HK-2 (cell line): ENCODE data around the gene COL6A6.

Experiments
- DNase-seq: peaks from one replicate; pipeline ENCODE4 v3.0.0-alpha.2; 2018; ENCODE audit not compliant: unreplicated experiment

Gene COL6A6, protein sequence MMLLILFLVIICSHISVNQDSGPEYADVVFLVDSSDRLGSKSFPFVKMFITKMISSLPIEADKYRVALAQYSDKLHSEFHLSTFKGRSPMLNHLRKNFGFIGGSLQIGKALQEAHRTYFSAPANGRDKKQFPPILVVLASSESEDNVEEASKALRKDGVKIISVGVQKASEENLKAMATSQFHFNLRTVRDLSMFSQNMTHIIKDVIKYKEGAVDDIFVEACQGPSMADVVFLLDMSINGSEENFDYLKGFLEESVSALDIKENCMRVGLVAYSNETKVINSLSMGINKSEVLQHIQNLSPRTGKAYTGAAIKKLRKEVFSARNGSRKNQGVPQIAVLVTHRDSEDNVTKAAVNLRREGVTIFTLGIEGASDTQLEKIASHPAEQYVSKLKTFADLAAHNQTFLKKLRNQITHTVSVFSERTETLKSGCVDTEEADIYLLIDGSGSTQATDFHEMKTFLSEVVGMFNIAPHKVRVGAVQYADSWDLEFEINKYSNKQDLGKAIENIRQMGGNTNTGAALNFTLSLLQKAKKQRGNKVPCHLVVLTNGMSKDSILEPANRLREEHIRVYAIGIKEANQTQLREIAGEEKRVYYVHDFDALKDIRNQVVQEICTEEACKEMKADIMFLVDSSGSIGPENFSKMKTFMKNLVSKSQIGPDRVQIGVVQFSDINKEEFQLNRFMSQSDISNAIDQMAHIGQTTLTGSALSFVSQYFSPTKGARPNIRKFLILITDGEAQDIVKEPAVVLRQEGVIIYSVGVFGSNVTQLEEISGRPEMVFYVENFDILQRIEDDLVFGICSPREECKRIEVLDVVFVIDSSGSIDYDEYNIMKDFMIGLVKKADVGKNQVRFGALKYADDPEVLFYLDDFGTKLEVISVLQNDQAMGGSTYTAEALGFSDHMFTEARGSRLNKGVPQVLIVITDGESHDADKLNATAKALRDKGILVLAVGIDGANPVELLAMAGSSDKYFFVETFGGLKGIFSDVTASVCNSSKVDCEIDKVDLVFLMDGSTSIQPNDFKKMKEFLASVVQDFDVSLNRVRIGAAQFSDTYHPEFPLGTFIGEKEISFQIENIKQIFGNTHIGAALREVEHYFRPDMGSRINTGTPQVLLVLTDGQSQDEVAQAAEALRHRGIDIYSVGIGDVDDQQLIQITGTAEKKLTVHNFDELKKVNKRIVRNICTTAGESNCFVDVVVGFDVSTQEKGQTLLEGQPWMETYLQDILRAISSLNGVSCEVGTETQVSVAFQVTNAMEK (N-terminal part only)

DNA sequence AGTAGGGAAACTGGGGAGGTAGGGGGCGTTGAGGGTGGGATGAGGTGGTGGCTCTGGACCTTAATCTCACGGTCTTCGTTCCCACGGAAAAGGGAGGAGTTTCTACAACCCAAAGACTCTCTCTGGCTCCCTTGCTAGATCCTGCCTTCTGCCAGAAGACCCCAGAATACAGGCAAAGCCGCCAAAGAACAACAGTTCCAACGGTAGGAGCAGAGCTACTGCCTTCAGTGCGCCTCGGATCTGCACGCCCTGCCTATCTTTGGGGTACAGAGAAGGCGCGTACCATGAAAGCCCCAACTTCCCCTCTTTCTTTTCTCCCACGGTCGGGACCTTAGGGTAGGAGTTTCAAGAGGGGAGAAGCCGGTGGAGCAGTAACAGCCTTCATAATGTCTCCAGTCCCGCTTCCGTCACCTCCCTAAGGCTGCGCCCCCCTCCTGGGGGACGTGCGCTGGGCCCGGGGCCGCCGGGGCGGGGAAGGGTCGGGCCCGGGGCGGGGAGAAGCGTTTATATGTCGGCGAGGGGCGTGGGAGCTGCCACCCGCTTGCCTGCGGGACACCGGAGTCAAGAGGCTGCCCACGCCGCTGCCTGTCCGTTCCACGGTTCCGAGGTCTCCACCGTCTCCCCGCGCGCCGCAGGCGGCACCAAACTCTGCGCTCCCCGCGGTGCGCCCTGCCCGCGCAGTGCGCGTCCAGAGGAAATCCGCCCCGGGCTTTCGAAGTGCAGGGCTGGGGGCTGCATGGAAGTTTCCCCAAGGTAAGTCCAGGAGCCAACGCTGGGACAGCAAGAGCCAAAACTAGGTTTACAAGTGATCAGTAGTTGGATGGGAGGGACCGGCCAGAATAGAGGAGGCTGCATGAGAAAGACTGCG is at the start of gene COL6A6:
TSS of gene COL6A6 (plus strand) at position 533 of the 868 bp plus-strand sequence. CDS start 43,188 bp downstream, outside the sequence.
- no peak for DNase-seq

DNA sequence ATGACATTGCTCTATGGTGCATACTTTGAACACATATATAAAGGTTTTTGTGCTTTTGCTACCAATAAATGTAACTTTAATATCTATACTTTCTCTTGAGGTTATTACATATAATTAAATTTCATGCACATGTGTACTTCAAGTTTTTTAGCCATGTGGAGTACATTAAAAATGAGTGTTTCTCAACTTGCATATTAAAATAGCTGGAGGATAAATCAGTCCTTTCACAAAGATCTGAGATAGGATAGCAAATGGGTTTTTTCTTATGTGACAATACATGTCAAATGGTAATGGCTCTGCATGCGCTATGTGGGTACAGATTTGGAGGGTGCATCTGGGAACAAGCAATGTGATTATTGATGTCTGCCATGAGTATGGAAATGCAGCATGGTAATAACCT is 48.7 kb upstream of the COL6A6 start:
- no peak for DNase-seq

DNA sequence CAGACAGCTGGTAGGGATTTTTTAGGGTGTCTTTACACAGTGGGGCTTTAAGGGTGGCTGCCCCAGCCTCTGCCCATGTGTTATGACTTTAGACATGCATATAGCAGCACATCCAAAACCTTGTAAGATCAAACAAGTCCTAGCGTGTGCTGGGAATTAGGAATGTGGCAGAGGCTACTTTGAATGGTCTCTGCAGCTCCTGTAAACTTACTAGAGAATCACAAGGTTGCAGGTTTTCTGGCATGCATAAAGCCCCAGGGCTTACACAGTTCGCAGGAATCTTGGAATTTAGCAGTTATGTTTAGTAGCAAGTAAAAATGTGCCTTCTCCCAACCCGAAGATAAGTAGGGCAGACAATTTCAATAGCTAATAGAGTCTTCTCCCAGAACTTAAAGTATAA is 46.9 kb upstream of the COL6A6 start:
- no peak for DNase-seq

DNA sequence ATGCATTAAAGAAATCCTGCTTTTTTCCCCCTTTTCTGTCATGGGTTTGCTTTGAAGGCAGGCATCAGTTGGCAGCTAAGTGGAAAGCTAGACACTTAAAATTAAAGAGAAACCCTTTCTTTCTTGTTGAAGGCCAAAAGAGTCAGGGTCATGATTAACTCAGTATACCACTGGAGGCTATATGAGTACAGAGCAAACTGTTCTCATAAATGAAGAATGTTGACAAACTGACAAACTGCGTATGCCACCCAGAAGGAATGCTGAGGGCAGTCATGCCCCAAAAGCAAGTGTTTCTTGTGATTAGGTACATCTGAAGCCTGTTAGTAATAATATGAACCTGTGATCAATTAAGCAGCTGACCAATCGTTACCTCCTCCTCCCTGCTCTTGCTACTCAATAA is 43.6 kb upstream of the COL6A6 start:
- no peak for DNase-seq

DNA sequence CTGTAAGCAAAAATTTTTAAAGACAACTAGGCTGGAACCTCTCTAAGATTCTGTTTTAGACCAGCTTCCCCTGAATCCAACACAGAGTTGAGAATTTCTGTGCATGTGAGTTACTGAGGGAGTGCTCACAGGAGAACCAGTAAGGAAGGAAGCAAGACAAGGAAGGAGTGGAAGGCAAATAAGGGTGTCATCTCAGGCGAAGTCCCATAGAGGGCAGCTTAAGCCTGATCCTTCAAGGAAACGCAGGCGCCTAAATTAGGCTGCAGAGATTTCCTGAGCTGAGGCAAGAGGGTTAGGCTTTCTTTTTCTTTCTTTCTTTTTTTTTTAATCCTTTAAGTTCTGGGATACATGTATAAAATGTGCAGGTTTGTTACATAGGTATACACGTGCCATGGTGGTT is 36.2 kb upstream of the COL6A6 start:
- DNase-seq: peak; percentile 6

DNA sequence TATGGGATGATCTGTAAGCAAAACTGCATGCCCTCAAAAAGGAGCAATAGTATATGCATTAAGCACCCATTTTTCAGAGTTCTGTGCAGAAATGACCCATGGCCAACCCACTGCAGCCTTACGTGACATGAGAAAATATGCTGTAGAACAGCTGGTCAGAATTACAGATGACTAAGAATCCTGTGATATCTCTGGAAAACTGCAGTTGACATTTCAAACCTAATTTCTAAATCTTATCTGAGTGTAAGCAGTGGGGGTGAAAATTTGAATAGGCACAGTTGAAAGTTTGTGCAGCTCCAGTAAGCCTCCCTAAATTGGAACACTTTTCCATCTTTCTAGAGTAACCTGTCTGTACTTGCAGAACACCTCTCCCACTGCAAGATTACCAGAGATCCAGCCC is 28.7 kb upstream of the COL6A6 start:
- DNase-seq: no peak

DNA sequence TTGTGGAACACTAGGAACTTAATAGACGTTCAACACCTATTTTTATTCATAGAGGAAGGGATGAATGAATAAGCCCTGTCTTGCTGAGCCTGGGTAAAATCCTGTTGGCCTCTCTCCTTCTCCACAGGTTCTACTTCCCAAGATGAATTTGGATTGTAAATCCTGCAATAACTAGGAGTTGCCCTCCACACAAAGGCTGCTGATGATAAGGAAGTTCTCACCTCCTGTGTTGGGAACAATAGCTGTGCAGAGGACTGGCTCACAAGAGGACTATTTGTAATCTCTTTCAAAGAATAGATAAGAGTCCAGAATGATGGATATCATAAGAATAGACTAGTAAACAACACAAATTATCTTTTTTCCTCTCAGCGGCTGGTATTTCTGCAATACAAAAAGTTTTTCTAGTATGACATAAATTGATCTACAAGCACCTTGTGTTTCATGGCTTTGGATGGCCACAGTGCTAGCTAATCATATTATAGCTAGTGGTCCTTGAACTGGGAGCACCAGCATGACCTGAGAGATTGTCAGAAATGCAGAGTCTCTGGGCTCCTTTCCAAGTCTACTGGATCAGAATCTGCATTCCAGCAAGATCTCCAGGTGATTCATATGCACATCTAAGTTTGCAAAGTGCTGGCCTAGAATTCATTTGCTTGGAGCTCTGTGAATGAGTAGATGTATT is 28.1 kb upstream of the COL6A6 start:
- DNase-seq: no peak

DNA sequence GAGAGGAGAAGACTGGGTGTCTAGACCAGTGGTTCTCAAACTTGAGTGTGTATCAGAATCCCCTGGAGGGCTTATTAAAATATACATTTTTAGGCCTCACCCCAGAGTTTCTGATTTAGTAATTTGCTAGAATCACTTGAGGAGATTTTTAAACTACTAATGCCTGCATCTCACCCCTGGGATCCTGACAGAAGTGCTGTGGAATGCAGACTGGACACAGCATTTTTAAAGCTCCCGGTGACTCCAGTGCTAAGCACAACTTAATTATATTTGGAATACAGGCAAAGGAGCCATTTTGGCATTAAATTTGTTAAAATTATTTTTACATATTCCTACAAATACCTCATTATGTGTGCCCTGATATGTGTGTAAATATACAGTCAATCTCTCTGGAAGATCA is 26.7 kb upstream of the COL6A6 start:
- no peak for DNase-seq

DNA sequence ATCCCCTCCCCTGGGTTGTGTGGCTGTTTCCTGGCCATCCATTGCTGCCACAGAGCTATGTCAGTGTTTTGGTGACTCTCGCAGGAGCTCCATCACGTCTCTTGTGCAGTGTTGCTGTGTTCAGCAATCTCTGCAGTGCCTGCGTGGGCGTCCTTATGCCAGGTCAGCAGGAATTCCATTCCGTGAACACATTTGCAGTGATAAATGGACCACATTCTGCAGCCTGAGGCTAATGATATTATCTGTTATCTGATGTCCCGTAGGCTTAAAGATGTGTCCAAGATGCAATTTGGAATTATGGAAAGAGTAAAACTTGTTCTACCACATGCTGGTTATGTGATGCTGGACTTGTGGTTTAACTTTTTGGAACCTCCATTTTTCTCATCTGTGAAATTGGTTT is 25.5 kb upstream of the COL6A6 start:
- DNase-seq: no peak

DNA sequence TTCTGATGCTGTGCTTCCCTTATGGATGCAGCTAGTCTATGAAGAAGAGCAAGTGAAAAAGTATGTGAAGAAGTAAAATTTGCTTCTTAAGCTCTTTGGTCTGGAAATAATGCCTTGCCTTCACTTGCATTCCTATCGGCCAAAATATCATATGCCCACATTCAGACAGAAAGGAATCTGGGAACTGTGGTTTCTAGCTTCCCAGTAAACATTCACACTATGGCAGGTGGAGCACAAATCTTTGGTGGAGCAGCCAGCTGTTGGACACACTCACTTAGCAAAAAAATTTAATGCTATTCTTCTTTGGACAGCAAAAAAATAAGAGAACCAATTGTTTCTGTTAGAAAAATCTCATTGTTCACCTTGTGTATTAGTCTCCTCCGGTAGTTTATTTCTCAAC is 12.3 kb upstream of the COL6A6 start:
- no peak for DNase-seq

DNA sequence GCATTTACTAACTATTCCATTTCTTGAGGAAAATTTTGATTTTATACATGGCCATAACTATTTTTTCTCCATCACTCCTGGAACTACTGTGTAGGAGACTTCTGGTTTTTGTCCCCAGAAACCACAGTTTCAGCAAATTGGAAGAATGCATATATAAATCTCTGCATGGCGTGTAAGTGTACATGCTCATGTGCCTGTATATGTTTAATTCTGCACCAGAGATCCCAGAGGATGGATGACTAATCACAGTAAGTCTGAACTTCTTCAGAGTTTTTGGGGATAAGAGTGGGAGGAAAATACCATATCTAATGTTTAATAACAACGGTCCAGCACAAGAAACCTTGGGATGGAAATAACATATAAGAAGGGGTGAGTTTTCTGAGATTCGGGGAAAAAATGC is 10.9 kb upstream of the COL6A6 start:
- DNase-seq: no peak

DNA sequence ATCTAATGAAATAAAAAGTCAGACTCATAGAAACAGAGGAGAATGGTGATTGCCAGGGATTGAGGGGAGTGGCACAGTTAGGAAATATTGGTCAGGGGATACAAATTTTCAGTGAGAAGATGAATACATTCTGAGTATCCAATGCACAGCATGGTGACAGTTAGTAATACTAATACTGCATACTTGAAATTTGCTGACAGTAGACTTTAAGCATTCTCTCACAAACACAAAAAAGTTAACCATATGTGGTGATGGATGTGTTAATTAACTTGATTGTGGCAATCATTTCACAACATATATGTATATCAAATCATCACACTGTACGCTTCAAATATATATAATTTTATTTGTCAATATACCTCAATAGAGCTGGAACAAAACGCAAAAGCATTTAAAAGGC is 9.2 kb upstream of the COL6A6 start:
- DNase-seq: no peak

DNA sequence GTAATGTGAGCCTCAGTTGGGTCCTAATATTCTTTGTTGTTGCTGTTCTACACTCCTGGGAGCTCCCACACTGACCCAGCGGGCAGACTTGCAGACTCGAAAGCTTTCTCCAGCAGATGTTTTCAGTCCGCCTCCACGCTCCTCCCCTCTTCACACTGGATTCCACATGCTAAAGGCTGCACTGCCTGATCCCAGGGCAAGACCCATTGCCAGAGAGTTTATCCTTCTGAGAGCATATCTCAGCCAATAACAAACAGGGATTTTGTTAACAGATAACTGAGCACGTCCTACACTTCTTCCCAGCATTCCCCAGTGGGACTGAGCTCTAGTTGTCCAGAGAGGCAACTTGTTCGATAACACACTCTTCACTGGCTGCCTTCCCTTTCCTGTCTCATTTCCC is 8.0 kb upstream of the COL6A6 start:
- no peak for DNase-seq

DNA sequence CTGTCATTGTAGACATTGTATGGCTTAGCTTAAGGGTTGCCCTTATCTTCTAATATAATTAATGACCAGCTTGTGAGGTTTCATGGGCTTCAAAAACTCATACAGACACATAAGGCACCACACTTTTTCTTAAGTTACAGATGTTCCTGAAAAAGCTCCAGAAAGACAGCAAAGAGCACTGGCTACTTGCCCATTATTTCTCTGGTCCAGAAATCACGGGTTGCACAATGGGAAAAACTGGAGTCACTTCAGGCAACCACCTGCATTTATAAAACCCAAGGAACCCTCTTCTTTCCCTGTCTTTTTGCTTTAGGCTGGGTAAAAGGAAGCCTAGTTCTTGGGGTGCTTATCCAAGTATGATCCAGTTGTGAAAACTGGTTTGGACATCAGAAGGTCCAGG is 2.3 kb upstream of the COL6A6 start:
- no peak for DNase-seq

DNA sequence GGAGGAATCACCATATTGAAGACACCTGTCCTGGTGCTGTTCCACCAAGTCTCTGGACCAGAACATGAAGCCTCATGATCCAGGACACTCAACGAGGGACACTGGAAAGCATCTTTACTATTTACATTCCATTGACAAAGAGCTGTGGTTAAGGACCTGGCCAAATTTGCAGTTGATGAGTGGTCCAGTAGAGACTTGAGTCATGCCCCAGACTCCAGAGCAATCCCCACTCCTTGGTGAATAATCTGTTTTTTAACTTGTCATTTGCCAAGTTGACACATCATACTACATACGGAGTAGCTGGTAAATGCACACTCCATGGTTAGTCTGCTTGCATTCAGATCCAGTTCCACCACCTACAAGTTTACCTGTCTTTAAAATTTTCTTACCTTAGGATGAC is 1.2 kb upstream of the COL6A6 start:
- no peak for DNase-seq

DNA sequence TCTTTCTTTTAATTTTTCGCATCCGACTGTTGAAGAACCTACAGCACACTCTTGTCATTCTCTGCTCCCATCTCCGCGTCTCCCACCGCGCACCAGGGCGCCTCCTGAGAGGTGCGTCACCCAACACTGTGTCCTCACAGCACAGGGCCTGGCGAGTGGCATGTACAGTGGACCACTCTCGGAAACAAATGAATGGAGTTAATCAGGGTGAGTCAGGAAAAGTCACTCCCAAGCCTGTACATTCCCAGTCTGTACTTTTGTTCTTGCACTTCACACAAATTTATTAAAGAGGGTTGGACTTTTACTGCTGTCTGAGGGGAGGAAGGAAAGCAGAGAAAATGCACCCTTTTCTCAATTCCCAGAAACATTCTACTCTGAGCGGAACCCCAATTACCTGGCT is 625 bp downstream of the COL6A6 start:
- DNase-seq: no peak

DNA sequence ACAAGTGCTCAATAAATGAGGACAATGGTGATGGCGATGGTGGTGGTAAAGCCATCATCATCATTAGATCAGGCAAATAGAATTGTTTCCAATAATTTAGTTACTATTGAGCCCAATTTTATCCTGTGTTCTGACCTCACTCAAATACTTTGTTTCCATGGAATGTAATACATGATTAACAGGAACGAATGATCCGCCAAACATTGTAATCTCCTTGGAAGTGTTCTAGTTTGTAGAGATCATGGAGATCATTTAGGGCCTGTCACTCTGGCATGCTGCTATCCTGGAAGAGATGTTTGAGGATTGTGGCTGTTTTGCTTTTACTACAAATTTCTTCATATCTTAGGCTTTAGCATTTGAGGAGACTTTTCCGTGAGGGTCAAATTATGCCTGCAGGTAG is 2.8 kb downstream of the COL6A6 start:
- no peak for DNase-seq

DNA sequence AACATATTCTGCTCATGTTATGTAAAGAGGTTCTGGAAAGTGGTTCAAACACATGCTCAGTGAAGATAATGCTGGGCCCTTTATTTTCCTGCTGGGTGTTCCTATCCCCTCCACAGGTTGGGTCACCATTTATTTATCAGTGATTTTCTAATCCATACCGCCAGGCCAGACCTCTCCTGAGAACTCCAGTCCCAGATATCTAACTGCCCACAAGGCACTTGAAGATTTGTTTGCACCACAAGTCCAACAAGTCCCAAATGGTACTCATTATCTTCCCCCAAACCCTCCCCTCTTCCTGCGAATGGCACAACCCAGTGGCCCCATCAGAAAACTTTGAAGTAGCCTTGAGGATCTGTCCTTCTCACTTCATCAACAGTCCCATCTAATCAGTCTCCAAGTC is 5.4 kb downstream of the COL6A6 start:
- DNase-seq: no peak

DNA sequence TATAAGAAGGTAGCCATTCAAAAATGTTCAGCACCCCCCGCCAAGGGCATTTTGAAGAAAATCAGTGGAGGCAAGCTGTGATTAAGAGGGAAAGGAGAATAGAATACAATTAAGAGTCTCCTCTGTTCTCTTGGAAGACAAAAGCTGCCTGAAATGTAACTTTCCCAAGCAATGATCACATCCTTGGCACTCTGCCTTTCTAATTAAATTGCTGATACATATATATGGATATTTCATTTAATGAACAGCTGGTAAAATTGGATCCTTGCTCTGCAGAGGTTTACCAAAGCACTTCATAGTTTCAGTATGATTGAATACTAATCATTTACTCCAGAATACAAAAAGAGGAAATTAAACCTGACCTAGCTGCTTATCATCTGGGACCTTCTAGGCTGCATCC is 10.4 kb downstream of the COL6A6 start:
- DNase-seq: no peak

DNA sequence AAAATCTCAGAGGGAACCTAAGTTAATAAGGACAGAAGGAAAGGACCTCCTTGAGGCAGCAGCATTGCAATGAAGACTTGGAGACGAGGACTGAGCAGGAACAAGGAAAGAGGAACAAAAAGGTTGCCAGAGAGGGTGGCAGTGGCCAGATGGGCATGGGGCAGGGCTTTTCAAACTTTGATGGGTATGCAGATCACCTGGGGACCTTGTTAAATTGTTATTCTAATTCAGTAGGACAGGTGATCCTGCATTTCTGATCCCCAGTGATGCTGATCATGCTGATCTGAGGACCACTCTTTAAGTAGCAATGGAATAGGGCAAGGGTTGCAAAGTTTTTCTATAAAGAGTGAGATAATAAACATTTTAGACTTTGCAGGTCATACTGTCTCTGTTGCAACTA is 11.1 kb downstream of the COL6A6 start:
- no peak for DNase-seq
